CD4-positive, alpha-beta T cell treated with Interleukin-10 for 1 hour (primary cell): Measurements from ENCODE around the gene MYO16.

ENCODE experiments used
- DNase-seq: peaks from one replicate; pipeline ENCODE4 v3.0.0-alpha.2; 2020

Gene MYO16

DNA sequence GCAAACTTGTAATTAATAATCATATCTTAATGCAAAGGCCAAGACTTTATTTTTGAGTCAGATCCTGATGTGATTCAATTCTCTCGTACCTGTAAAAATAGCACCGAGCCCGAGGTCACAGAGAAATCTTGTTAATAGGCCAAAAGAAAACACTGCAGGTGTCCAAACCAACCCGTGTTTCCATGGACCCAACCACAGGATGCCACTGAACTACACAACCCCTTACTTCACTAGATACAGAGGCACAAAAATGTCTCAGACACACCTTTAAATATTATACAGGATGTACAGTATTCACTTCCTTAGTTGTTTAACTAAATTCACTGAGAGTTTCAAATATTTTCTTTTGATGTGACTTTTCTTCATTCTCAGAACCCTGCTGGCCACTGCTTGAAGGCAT is 530.9 kb downstream of the MYO16 start:
- no peak for DNase-seq

DNA sequence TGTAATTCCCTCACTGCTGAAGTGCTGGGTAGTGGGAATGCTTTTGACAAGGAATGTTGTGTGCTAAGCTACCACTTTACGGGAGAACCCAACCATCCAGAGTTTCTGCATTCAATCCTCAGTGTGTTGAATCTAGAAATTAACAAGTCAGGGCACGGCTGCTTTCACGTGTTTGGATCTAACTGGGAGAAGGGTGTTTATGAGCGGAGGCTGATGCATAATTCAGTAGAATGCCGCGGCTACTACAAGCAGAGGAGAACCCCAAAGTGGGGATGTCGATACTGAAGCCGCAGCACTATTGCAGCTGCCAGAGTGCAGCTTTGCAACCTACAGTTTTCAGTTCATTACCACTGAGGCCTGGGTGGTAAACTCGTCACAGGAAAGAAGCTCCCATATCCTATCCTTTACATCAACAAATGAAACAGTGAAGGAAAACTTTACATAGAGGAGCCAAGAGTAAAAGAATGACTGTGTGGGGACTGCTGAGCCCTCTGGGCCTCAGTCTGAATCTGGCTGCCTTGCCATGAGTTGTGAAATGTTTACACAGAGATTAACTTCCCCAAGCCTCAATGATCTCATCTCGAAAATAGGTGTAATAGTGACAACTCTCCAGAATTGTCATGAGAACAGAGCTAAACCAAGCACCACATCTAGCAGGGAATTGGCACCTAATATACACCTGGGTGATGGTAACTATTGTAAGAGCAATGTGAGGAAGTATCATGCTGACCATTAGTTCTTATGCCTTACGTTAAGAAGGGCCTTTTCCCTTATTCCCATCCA is 531.7 kb downstream of the MYO16 start:
- DNase-seq: no peak

DNA sequence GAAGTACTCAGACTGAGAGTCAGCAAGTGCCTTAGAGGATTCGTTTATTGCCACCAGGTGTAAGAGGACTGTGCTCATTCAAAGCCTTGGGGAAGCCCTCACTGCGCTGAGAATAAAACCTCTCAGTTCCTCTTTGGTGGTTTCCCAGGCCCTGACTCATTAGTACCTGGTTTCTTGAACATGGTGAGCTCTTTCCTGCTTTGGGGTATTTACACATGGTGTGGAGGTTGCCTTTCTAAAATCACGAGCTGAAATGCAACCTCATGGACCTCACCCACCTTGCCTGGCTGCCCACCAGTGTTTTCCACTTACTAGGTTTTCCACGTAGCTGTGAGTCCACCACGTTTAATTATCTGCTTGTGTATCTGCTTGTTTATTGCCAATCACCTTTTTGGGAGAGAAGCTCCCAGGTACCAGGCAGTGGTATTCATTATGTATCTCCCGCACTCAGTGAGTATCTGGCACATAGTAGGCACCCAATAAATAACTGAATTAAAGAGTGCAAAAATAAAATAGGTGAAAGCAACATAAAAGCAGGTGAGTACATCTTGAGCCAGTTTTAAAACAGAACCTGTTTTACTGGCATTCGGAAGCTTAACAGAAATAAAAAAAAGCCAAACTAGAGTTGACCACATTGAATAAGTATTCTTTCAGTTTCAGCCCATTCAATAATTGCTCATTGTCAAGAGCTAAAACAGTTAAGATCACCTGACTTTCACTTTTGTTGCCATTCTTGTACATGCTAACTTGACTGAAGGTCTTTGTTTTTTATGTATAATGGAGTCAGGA is 533.0 kb downstream of the MYO16 start:
- peak; percentile 8 for DNase-seq

DNA sequence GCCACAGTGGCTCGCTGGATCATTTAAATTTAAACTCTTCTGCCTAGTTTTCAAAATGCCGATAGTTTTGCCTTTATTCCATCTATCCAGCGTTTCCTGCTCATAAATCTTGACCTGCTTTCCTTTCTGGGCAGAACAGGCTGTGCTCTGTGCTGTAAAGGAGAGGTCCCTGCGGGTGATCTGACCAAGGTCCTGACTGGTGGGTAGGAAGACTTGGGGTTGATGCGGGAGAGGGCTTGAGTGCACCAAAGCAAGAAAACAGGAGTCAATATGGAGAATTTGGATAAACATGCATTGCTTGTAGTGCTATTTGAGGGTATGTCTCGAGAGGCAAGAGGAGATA is 533.6 kb downstream of the MYO16 start:
- DNase-seq: no peak

DNA sequence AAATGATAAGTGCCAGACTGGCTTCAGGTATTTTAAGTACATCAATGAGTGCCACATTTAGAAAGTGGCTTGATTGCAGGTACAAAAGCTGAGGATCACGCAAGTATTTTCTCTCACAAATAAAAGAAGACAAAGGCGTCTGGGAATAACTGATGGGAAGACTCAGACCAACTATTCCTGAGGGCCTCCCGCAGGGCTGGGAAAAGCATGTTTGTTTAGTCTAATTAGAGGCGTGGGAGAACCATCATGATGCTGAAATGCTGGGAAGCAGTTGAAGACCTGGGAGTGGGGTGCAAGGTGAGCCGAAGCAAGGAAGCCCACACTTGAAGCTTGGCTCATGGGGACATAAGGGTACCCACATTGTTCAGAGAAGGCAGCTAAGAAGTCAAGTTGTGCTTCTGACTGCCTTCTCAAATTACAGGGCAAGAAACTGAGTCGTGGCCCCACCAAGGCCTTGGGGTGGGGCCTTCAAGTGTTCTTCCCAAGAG is 536.0 kb downstream of the MYO16 start:
- no peak for DNase-seq

DNA sequence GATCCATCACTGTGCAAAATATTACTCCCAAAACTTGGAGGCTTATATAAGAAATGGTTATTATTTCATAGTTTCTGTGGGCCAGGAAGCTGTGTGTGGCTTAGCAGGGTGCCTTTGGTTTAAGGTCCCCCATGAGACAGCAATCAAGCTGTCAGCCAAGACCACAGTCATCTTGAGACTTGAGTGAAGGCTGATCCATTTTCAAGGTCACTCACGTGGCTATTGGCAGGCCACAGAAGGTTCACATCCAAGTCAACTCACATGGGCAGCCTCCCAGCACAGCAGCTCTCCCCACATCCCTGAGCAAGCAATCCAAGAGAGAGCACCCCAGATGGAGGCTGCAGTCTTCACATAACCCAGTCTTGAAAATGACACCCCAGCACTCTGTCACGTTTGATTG is 537.4 kb downstream of the MYO16 start:
- DNase-seq: no peak

DNA sequence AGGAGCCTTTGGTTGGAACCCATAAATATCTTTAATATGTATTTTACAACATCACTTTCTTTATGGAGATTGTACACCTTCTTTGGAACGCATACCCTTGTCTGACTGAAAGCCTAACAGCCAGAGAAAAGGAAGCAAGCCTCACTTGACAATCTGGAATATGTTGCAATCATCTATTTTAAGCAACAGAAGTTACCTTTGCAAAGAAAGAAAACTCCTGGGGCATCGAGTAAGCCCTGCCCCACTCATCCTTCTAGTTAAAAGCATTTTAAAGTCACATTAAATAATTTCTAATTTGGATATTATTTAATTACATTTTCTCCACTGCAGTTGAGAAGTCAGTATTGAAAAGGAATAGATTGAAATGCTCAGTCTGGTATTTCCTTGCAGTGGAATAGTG is 542.7 kb downstream of the MYO16 start:
- DNase-seq: no peak

DNA sequence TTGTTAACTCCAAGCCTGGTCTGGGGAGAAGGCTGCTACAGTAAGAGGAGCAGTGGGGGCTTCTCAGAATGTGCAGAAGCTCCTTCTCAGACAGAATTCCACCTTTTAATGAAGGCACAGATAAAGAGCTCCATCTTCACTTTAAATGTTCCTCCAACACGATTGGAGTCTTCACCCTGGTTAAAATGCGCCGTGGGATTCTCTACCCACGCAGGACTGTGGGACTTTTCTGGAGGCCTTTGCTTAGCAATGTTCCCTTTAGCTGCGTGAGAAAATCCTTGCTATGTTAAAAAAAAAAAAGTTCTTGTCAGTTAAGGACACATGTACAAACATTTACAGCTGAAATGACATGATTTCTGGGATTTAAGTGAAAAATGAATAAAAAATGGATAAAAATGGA is 546.3 kb downstream of the MYO16 start:
- DNase-seq: no peak

DNA sequence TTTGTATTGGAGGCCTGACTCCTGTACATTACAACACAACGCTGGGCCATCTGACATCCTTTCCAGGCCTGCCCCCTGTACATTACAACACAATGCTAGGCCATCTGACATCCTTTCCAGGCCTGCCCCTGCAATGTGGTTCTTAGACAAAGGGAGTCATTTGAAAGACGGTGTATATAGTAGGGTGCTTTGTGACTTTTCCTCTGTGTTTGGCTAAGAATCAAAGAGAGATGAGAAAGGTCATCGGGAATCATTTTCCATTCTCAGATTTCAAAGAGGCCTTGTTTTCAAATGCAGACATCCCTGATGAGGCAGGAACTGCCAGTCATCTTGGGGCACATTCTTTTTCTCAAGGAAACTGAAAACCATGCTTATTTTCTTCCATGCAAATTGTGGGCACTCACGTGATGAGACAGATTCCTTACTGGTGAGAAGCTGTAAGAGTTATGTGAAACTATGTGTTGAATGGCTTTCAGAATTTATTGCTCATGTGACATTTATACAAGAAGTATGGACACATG is 551.6 kb downstream of the MYO16 start:
- DNase-seq: no peak

DNA sequence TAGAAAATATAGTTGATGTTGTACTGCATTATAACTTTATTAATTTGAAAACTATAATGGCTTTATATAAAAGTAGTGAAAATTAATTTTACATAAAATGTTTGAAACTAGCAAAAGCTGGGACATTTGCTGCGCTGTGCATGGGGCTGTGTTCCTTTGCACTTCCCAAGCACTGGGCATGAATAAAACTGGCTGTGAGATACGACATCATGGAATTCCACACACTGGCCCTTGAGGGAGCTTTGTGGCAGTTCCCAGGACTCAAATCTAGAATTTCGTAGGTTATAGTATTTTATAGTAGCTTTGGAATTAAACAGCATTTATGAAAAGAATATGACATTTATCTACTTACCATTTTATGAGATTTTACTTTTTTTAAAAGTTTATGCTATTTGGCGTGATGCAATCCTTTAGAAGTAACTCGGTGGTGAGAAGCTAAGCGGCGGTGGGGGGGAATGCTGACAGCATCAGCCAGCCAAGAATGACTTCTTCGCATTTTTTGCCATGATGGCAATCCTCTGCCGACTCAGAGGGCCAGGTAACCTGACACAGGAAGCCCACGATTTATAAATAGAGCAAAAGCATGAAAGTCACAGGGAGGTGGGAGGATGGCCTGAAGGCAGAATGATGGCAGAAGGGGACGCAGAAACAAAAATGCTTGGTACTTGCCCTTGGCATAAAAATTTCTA is 553.5 kb downstream of the MYO16 start:
- no peak for DNase-seq

DNA sequence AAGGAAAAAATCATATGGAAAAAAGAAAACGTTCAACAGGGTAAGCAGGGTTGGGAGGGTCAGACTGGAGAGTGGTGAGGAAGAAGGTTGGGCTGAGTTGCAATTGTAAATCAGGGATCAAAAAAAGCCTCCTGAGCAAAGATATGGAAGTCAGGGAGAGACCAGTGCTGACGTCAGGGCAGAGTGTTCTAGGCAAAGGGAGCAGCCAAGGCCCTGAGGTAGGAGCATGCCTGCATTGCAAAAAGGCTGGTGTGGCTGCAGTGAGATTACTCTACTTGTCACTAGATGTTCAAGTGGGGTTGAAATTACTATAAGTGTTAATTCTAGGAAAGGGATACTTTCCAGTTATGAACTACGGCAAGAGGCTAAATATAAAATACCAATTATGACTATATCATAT is 562.0 kb downstream of the MYO16 start:
- no peak for DNase-seq

DNA sequence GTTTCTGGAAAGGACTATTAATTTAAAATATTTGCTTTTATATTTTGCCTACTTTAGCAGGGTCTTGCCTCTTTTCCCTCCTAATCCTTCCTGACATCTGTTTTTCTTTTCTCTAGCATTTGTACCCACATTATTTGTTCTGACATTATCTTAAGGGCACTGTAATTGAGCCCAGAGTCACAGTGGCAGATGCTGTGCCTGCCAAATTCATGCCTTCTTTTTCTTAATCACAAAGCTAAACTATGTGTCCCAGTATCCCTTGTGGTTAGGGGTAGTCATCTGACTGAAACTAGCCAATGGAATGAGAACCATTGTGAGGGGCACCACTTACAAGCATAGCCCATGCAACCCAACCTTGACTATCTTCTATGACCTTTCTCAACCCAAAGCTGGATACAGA is 562.9 kb downstream of the MYO16 start:
- DNase-seq: no peak

DNA sequence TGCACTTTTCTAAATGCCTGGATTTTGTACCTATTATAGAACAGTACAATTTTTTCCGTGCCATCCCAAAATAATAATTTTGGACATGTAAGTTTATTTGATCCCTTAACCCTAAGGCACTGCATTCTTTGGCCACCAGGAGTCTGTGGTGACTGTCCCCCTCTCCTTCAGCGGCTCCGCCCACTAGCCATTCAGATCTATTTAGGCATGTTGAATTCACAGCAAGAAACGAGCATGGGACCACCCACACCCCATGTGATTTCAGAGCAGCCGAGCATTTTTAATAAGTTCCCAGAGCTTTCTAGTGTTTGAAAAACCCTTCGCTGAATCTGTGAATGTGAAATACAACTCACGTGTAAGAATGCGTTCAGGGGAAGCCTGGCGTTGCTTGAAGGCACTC is 567.5 kb downstream of the MYO16 start:
- DNase-seq: no peak

DNA sequence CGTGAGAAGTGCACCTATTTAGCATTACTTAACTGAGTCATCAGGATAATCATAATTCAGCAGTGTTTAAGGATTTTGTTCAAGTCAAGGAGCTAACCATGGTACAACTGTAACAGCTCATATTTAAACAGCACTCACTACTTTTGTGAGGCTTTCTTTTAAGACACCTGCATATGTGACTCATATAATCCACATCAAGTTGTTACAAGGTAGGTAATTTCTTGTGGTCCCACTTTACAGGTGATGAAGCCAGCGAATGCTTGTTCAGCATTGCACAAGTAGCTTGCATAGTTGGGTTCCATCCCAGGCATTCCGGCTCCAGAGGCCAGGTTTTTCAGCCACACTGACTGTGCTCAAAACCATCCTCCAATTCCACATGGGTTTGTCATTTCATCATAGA is 569.2 kb downstream of the MYO16 start:
- no peak for DNase-seq

DNA sequence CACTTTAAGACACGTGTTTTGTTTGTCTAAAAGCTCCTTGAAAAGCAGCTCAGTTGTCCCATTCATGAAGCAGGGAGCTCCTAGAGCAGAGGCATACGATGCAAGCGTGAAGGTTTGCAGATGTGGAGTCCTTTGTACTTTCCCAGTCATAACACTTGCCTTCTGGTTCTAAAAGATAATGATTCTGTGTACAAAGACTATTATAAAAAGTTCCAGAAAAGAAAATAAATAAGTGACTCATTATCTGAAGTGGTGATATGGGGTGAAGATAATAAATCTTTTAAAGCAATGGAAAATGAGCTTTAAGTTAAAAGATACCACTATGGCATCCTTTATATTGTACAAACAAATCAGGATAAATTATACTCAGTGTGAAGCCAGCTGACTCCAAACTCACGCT is 569.9 kb downstream of the MYO16 start:
- no peak for DNase-seq

DNA sequence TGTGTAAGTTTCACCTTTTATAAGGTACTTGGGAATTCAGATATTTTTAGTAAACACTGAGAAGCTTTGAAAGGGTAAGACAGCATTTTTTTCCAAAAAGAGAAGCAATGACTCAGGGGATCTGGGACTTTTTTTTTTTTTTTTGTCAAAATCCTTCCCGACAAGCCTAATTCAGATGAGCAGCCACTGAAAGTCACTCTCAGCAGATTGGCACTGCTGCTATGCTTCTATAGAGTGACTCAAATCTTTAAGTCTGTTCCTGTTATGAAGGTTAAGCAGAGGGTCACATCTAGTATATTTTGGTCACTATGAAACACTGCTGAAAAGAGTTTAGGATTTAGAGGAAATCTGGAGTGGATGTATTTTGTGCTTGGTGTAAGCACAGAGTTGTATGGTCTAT is 571.1 kb downstream of the MYO16 start:
- no peak for DNase-seq

DNA sequence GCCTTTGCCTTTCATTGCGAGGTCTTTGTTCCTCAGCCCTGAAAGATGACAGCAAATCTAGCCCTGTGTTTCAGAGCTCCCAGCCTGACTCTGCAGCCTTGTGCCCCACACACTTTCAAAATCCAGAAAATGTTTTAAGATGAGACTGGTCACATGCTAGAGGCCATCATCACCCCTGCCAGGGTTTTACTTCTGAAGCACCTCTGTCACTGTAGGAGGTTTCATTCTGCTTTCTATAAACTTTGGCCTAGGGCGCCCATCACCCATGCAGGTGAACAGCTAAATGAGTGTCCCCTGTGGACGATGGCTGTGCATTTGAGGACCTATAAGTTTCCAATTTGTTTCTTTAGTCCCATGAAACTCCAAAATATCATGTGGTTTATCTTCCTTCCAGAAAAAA is 574.2 kb downstream of the MYO16 start:
- DNase-seq: no peak

DNA sequence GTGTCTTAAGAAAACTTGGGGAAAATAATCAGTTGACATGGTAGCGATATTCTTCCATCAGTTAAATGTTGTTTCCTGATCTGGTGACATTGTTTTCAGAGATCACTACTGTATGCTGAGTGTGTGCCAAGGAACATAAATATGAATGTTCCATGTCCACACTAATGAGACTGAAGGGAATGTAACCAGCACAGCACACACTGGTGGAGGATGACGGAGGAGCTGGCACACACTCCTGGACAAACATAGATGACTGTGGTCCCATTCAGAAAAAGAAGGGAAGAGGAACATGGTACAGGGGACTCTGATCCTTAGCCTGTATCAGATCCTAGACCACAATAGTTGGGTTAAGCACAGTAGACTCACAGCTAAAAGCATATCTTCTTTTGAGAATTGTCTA is 574.8 kb downstream of the MYO16 start:
- DNase-seq: no peak

DNA sequence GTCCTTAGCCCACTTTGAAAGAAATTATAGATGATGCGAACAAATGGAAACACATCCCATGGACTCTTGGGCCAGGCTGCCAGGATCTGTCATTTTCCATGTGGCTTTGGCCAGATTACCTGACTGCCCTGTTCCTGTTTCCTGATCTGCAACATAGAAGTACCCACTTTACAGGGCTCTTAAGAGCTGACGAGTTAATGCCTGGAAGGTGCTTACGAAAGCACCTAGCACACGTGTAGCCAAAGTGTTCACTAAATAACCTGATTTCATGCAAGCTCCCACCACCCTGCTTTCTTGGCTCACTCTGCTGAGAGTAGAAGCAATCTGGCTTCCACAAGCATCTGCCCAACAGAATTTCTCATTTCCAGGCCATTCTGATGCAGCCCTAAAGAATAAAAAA is 575.2 kb downstream of the MYO16 start:
- DNase-seq: no peak

DNA sequence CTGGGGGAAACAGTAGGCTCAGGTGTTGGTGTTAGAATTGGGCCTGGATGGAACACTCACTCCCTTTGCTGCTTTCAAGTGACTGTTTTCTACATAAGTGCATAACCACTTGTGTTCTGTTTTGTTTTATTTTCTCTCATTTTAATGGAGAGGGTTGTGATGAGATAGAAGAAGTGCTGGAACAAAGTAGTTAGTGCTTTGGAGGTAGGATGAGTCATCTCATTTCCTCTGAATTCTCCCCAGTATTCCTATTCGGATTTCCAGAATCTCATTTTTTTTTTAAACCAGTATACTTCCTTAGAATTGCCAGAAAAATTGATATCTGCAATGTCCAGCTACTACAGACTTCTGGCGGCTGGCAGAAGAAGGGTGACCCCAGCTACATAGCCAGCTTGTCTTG is 575.9 kb downstream of the MYO16 start:
- DNase-seq: no peak

DNA sequence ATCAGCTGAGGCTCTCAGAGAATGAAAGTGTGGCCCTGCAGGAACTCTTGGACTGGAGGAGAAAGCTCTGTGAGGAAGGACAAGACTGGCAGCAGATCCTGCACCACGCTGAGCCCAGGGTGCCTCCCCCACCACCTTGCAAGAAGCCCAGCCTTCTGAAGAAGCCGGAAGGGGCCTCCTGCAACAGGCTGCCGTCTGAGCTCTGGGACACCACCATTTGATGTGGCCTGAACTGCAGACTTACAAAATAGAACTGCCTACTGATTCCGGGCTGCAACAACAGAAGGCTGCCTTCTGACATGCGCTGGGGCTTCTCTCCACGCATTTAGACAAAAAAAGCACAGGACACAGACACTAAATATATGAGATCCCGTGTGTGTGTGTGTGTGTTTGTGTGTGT is 577.2 kb downstream of the MYO16 start:
- no peak for DNase-seq

DNA sequence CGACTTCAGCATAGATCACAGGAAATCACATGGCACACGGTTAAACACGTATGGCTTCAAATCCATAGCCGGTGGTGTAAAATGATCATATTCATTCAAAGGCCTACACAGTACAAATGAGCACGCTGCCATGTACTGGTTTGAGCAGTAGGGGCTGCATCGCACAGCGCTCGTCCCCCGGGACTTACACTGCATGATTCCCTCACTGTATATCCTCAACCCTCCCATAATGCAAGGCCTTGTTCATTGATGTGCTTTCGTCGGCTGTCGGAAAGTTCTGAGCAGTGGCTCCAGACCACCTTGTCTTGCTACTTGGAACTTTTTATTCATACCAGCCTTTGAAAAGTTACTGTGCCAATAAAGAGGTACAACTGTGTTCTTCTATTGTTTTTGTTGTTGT is 578.2 kb downstream of the MYO16 start:
- no peak for DNase-seq

DNA sequence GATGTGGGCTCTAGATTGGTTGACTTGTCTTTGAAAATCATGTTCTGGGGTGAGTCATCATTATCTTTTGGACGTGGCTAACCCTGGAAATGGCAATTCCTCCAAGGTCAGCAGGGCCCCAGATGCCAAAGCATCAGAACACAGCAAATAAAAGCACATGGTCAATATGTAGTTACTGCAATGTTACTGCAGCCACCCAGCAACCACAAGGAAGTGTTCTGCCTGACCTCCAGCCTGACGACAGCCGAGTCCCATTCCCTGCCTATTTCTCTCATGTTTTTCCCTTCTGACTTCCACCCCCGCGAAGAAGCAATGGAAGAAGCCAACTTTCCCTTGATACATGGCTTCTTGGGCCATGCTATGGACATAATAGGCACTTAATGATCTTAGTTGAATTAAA is 579.1 kb downstream of the MYO16 start:
- no peak for DNase-seq

DNA sequence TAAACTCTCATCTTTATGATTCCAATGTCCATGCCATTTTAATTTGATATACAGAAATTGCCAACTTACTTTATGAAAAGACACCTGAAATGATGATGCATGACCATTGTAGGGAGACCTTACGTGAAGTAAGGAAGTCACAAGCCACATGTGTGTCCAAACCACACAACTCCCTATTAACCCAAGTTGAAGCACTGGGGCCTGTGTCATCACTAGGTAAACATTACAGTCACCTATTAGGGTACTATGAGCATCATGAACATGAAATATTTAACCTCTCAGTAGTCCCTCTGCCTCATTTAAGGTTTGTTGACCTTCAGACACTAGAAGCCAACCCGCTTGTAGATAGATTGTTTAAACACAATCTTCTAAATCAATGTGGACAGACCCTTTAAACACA is 580.1 kb downstream of the MYO16 start:
- DNase-seq: no peak
